DOHH2 (cell line): Measurements from ENCODE around the gene SAV1.

Source experiments
- H3F3A ChIP-seq: fragments of 200-600 bp; sonication (generic), shearing (Covaris generic); 2 replicates; pipeline ENCODE4 v1.6.0; 2016; ENCODE audit warnings: antibody characterized with exemption, mild to moderate bottlenecking; ENCODE audit not compliant: control insufficient read depth, insufficient read depth
- H3K27ac ChIP-seq: fragments of 200-600 bp; sonication (generic); 2 replicates; pipeline ENCODE4 v1.5.1; 2014; ENCODE audit warnings: low read depth, mild to moderate bottlenecking, low read length, moderate library complexity
- H3K27me3 ChIP-seq: fragments of 200-600 bp; sonication (generic); 2 replicates; pipeline ENCODE4 v1.6.1; 2014; ENCODE audit warnings: mild to moderate bottlenecking, low read length, mixed read lengths; ENCODE audit not compliant: control insufficient read depth
- H3K36me3 ChIP-seq: fragments of 200-600 bp; sonication (generic); 2 replicates; pipeline ENCODE4 v1.6.1; 2014; ENCODE audit warnings: mild to moderate bottlenecking, low read length, moderate library complexity, mixed read lengths; ENCODE audit not compliant: control insufficient read depth
- H3K4me1 ChIP-seq: fragments of 200-600 bp; sonication (generic); 2 replicates; pipeline ENCODE4 v1.6.1; 2014; ENCODE audit warnings: mild to moderate bottlenecking, low read length, mixed read lengths; ENCODE audit not compliant: control insufficient read depth
- H3K4me2 ChIP-seq: fragments of 200-600 bp; sonication (generic); 2 replicates; pipeline ENCODE4 v1.6.0; 2014; ENCODE audit warnings: mild to moderate bottlenecking, low read length, moderate library complexity
- H3K4me3 ChIP-seq: fragments of 200-600 bp; sonication (generic); 2 replicates; pipeline ENCODE4 v1.5.1; 2014; ENCODE audit warnings: mild to moderate bottlenecking, low read length, mixed read lengths
- H3K79me2 ChIP-seq: fragments of 200-600 bp; sonication (generic); 2 replicates; pipeline ENCODE4 v1.6.1; 2014; ENCODE audit warnings: mild to moderate bottlenecking, low read length, mixed read lengths; ENCODE audit not compliant: control insufficient read depth
- H3K9me2 ChIP-seq: fragments of 200-600 bp; sonication (generic); replicated peaks from 2 replicates; pipeline ENCODE4 v1.6.1; 2014; ENCODE audit warnings: mild to moderate bottlenecking, low read length, mixed read lengths; ENCODE audit not compliant: control insufficient read depth
- H3K9me3 ChIP-seq: fragments of 200-600 bp; sonication (generic); 2 replicates; pipeline ENCODE4 v1.6.1; 2014; ENCODE audit warnings: antibody characterized with exemption, low read length, mixed read lengths; ENCODE audit not compliant: control insufficient read depth, insufficient read depth
- H4K20me1 ChIP-seq: fragments of 200-600 bp; sonication (generic); 2 replicates; pipeline ENCODE4 v1.6.0; 2014; ENCODE audit warnings: low read depth, mild to moderate bottlenecking, antibody characterized with exemption, low read length, moderate library complexity; ENCODE audit not compliant: control insufficient read depth, insufficient read depth
- CTCF ChIP-seq: fragments of 200-600 bp; sonication (generic); IDR thresholded peaks from one replicate; pipeline ENCODE4 v1.5.1; 2014; ENCODE audit warnings: antibody characterized with exemption, mild to moderate bottlenecking, low read depth, low read length; ENCODE audit not compliant: poor library complexity, severe bottlenecking
- EZH2phosphoT487 ChIP-seq: fragments of 200-600 bp; sonication (generic); IDR thresholded peaks from 2 replicates; pipeline ENCODE4 v1.6.1; 2017; ENCODE audit warnings: borderline replicate concordance, mild to moderate bottlenecking, antibody characterized with exemption, low read length, moderate library complexity, mixed read lengths

The SAV1 gene

DNA sequence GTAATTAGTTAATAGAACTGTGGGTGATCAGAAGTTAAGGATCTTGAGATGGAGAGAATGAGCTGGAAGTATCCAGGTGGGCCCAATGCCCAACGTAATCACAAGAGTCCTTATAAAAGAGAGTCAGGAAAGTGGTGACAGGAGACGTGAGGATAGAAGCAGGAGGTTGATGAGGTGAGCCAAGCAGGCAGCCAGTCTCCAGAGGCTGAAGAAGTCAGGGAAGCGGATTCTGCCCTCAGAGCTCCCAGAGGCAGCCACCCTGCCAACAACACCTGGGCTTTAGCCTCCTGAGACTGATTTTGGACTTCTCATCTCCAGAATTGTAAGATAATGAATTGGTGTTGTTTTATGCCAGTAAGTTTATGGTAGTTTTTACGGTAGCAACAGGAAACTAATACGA, 10.1 kb upstream of the SAV1 start:
- H4K20me1 ChIP-seq = no peaks in the 10 kb centered on the region
- H3K4me3 ChIP-seq = peak overlapping the region; percentile 63
- no peaks in the 10 kb centered on the region for H3K9me3 ChIP-seq
- peaks cover 27% of the 10 kb centered on the region for H3K4me1 ChIP-seq
- no peaks in the 10 kb centered on the region for H3F3A ChIP-seq
- H3K27me3 ChIP-seq = no peaks in the 10 kb centered on the region
- H3K36me3 ChIP-seq = no peaks in the 10 kb centered on the region
- peak overlapping the region; percentile 85 for H3K4me2 ChIP-seq
- TF ChIP-seq EZH2phosphoT487 (no peak), CTCF (no peak)
- no peaks in the 10 kb centered on the region for H3K9me2 ChIP-seq
- H3K79me2 ChIP-seq = no peaks in the 10 kb centered on the region
- H3K27ac ChIP-seq = no peak overlapping the region

DNA sequence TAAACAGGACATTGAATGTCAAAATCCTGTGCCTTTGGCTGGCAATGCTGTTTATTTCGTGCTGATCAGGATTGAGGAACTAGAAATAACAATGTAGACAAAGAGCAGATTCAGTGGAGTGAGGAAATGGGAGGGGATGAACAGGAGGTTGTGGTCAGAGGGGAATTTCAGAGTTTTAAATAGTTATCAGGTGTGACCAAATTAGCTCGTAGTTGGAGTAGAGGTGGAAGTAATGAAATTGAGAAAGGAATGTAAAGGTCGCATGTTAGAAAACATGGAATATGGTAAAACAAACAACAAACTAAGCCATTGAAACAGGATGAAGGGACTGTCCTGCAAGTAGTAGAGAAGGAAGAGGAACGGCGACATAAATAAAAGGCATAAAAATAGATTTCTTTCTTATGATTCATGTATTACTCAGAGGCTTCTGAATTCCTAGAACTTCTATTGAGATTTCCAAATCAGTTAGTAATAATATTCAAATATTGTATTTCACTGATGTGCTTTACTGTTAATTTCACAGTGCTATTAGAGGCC, 9.5 kb upstream of the SAV1 start:
- Histone ChIP-seq H3K9me3 (no peaks in the 10 kb centered on the region), H3K27me3 (no peaks in the 10 kb centered on the region), H3K4me1 (peaks cover 27% of the 10 kb centered on the region), H3K4me2 (peak overlapping the region; percentile 85), H3K9me2 (no peaks in the 10 kb centered on the region), H3K36me3 (no peaks in the 10 kb centered on the region), H3K27ac (peak overlapping the region; percentile 53), H3F3A (no peaks in the 10 kb centered on the region), H4K20me1 (no peaks in the 10 kb centered on the region), H3K4me3 (peak overlapping the region; percentile 63), H3K79me2 (no peaks in the 10 kb centered on the region)
- TF ChIP-seq EZH2phosphoT487 (no peak), CTCF (no peak)

- H3K27me3 ChIP-seq = no peaks in the 10 kb centered on the region
Measured at GRCh38 chr14:50676814-50677516, 8.9 kb upstream of the SAV1 start.

More at GRCh38 chr14:50676814-50677516, 8.9 kb upstream of the SAV1 start:
- H3K4me3 ChIP-seq = peak overlapping the region; percentile 63
- H3K9me3 ChIP-seq = no peaks in the 10 kb centered on the region
- H3K9me2 ChIP-seq = no peaks in the 10 kb centered on the region
- peak overlapping the region; percentile 53 for H3K27ac ChIP-seq
- no peaks in the 10 kb centered on the region for H3K79me2 ChIP-seq
- H3K4me2 ChIP-seq = peak overlapping the region; percentile 85
- H3F3A ChIP-seq = no peaks in the 10 kb centered on the region
- H3K4me1 ChIP-seq = peaks cover 27% of the 10 kb centered on the region
- H4K20me1 ChIP-seq = no peaks in the 10 kb centered on the region
- TF ChIP-seq EZH2phosphoT487 (no peak), CTCF (no peak)
- H3K36me3 ChIP-seq = no peaks in the 10 kb centered on the region
